ENCODE results near the gene ZNF121. TPM values are rescaled to one million over a fixed set of nuclear protein-coding genes. Genes with fewer than 3 reads are reported as not detected.

ZNF121 gene
- total RNA-seq, 1 donor from 2014 or later: 28.0 TPM

GRCh38 chr19:9538183-9539058 is 45.9 kb downstream of the ZNF121 start, which contains the start of gene ZNF426:
TSS of gene ZNF426 (minus strand) at chr19:9538645. CDS start at chr19:9536232, 2,413 bp downstream.
- peak; percentile 87 for ATAC-seq

GRCh38 chr19:9535934-9536333 is 48.4 kb downstream of the ZNF121 start:
- ATAC-seq: peak; percentile 54

DNA sequence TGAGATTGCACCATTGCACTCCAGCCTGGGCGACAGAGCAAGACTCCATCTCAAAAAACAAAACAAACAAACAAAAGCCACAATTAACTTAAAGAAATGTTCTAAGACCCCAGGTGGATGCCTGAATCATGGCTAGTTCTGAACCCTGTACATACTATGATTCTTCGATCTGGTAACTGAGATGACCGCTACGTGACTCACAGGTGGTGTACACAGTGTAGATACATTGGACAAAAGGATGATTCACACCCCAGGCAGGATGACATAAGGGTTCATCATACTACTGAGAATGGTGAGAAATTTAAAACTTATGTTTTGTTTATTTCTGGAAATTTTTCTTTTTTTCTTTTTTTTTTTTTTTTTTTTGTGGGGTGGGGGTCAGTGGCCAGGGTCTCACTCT is 52.4 kb downstream of the ZNF121 start:
- ATAC-seq: peak; percentile 70

DNA sequence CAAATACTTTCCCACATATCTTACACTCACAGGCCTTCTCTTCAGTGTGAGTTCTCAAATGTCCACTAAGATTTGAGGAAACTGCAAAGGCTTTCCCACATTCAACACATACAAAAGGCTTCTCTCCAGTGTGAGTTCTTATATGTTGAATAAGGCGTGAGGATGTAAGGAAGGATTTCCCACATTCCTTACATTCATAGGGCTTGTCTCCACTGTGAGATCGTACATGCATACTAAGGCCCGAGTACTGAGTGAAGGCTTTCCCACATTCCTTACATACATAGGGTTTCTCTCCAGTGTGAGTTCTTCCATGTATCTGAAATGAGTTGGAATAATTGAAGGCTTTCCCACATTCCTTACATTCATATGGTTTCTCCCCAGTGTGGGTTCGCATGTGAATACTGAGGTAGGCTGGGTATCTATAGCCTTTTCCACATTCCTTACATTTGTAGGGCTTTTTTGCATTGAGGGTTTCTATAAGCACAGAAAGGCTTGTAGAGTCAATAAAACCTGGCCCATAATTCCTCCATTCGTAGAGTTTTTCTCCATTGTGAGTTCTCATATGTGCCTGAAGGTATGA is 55.5 kb downstream of the ZNF121 start:
- ATAC-seq: no peak

DNA sequence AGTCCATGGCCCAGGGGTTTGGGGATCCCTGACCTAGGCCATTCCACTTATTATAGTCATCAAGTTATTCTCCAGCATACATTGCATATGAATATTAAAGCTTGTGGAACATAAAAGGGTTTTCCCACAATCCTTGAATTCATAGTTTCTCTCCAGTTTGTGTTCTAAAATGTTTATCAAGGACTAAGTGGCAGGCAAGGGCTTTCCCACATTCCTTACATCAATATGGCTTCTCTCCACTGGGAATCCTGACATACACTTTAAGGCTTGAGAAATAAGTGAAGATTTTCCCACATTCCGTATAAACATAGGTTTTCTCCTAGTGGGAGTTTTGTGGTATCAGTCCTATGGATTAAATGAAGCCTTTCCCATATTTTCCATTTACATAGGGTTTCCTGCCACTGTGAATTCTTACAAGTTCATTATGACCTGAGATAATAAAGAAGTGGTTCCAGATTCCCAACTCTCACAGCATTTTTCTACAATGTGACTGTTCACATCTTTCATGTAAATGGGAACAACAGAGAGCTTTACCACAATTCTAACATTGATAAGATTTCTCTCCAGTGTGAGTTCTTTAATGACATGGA is 60.3 kb downstream of the ZNF121 start:
- ATAC-seq: no peak

Other genes starting within 250 kb of the ZNF121 start
- 0.20 TPM for gene ZNF177, start 221.5 kb downstream of the ZNF121 start, total RNA-seq
- gene ZNF266, start 148.9 kb downstream of the ZNF121 start, total RNA-seq: 11.8 TPM
- gene ZNF560, start 85.9 kb downstream of the ZNF121 start, total RNA-seq: not detected
- gene ZNF426, start 45.9 kb downstream of the ZNF121 start, total RNA-seq: 31.2 TPM
- 41.0 TPM for gene ZNF561, start 36.7 kb upstream of the ZNF121 start, total RNA-seq
- 46.7 TPM for gene ZNF562, start 90.6 kb upstream of the ZNF121 start, total RNA-seq
- 13.0 TPM for gene ZNF846, start 184.2 kb upstream of the ZNF121 start, total RNA-seq
- gene FBXL12, start 234.6 kb upstream of the ZNF121 start, total RNA-seq: 13.2 TPM
- gene UBL5, start 243.4 kb upstream of the ZNF121 start, total RNA-seq: 297 TPM

Data from esophagus mucosa (tissue), 1 donor.